ENCODE results near the gene KIAA1671. TPM values are rescaled to one million over a fixed set of nuclear protein-coding genes. Genes with fewer than 3 reads are reported as not detected.

Gene KIAA1671
- polyA plus RNA-seq, 1 donor from 2014 or later, result 3.0 TPM

DNA sequence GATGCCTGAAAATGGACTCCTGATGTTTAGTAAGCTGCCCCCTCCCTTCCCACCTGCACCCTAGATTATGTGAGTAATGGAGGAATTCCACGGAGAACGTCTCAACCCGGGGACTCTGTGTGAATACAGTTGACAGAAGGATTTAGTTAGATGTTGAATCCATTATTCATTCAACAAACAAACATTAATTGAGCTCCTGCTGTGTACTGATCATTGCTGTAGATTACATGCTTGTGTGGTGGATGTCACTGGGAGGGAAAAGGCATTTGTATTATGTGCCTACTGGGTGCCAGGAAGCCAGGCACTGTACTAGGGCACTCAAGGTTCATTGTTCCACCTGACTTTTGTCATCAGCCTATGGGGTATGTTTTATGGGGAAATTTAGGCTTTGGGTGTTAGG lies 224.3 kb downstream of the KIAA1671 start:
- H3K4me3 ChIP-seq (ENCODE audit: low read length), result no peak overlapping the region
- no peak overlapping the region for H3K9ac ChIP-seq (ENCODE audit: low read length)
- no peak for TF ChIP-seq TAF1 (IDR thresholded peaks at IDR 0.05; ENCODE audit: low read depth)
- no peaks in the 10 kb centered on the region for H3F3A ChIP-seq (ENCODE audit: insufficient read depth, low read length, poor library complexity, severe bottlenecking)
- H3K9me3 ChIP-seq (ENCODE audit: low read length), result no peaks in the 10 kb centered on the region
- H3K9me2 ChIP-seq (ENCODE audit: insufficient read depth, low read length), result no peaks in the 10 kb centered on the region
- no peak overlapping the region for H3K27ac ChIP-seq (ENCODE audit: low read length)
- no peaks in the 10 kb centered on the region for H3K79me2 ChIP-seq (replicated peaks; ENCODE audit: insufficient read depth, low read length)
- no peaks in the 10 kb centered on the region for H3K36me3 ChIP-seq (ENCODE audit: insufficient read depth, low read length)
- H4K20me1 ChIP-seq (ENCODE audit: insufficient read depth), result no peaks in the 10 kb centered on the region
- H2AFZ ChIP-seq (ENCODE audit: low read depth, low read length), result no peak overlapping the region
- H3K27me3 ChIP-seq (ENCODE audit: insufficient read depth, low read depth, low read length), result no peaks in the 10 kb centered on the region
- H3K4me2 ChIP-seq (ENCODE audit: low read length), result no peak overlapping the region

DNA sequence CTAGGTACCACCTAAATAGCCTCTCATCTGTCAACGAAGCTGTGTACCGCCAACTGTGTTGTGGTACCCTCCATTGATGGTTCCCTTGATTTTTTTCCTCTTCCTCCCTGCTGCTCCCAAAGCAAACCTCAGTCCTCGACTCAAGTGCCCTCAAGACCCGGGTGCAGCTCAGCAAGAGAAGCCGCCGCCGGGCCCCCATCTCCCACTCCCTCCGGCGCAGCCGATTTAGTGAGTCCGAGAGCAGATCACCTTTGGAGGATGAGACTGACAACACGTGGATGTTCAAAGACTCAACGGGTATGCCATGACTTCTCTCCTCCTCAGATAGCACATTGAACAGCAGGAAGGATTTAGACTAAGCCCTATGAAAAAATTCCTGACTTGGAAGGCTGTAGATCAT lies 224.7 kb downstream of the KIAA1671 start:
- Histone ChIP-seq H3F3A (ENCODE audit: insufficient read depth, low read length, poor library complexity, severe bottlenecking) (no peaks in the 10 kb centered on the region), H3K79me2 (replicated peaks; ENCODE audit: insufficient read depth, low read length) (no peaks in the 10 kb centered on the region), H3K27ac (ENCODE audit: low read length) (no peak overlapping the region), H2AFZ (ENCODE audit: low read depth, low read length) (no peak overlapping the region), H3K9me2 (ENCODE audit: insufficient read depth, low read length) (no peaks in the 10 kb centered on the region), H4K20me1 (ENCODE audit: insufficient read depth) (no peaks in the 10 kb centered on the region), H3K4me2 (ENCODE audit: low read length) (no peak overlapping the region), H3K27me3 (ENCODE audit: insufficient read depth, low read depth, low read length) (no peaks in the 10 kb centered on the region), H3K9ac (ENCODE audit: low read length) (no peak overlapping the region), H3K9me3 (ENCODE audit: low read length) (no peaks in the 10 kb centered on the region), H3K4me3 (ENCODE audit: low read length) (no peak overlapping the region), H3K36me3 (ENCODE audit: insufficient read depth, low read length) (no peaks in the 10 kb centered on the region)
- TF ChIP-seq RAD21 (conservative IDR thresholded peaks at IDR 0.05) (no peak), MXI1 (conservative IDR thresholded peaks at IDR 0.05; ENCODE audit: poor library complexity, severe bottlenecking) (no peak), SMC3 (conservative IDR thresholded peaks at IDR 0.05; ENCODE audit: poor library complexity) (no peak), POLR2AphosphoS5 (IDR thresholded peaks at IDR 0.05) (no peak), EZH2 (IDR thresholded peaks at IDR 0.05; ENCODE audit: borderline replicate concordance, insufficient read depth, low read length, poor library complexity, severe bottlenecking) (no peak), TAF1 (IDR thresholded peaks at IDR 0.05; ENCODE audit: low read depth) (no peak), EP300 (conservative IDR thresholded peaks at IDR 0.05; ENCODE audit: poor library complexity, severe bottlenecking) (no peak)
- TF ChIP-seq, protein P1, sequence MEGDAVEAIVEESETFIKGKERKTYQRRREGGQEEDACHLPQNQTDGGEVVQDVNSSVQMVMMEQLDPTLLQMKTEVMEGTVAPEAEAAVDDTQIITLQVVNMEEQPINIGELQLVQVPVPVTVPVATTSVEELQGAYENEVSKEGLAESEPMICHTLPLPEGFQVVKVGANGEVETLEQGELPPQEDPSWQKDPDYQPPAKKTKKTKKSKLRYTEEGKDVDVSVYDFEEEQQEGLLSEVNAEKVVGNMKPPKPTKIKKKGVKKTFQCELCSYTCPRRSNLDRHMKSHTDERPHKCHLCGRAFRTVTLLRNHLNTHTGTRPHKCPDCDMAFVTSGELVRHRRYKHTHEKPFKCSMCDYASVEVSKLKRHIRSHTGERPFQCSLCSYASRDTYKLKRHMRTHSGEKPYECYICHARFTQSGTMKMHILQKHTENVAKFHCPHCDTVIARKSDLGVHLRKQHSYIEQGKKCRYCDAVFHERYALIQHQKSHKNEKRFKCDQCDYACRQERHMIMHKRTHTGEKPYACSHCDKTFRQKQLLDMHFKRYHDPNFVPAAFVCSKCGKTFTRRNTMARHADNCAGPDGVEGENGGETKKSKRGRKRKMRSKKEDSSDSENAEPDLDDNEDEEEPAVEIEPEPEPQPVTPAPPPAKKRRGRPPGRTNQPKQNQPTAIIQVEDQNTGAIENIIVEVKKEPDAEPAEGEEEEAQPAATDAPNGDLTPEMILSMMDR (IDR thresholded peaks at IDR 0.05; ENCODE audit: poor library complexity, severe bottlenecking), result no peak
- TF ChIP-seq, protein P2, sequence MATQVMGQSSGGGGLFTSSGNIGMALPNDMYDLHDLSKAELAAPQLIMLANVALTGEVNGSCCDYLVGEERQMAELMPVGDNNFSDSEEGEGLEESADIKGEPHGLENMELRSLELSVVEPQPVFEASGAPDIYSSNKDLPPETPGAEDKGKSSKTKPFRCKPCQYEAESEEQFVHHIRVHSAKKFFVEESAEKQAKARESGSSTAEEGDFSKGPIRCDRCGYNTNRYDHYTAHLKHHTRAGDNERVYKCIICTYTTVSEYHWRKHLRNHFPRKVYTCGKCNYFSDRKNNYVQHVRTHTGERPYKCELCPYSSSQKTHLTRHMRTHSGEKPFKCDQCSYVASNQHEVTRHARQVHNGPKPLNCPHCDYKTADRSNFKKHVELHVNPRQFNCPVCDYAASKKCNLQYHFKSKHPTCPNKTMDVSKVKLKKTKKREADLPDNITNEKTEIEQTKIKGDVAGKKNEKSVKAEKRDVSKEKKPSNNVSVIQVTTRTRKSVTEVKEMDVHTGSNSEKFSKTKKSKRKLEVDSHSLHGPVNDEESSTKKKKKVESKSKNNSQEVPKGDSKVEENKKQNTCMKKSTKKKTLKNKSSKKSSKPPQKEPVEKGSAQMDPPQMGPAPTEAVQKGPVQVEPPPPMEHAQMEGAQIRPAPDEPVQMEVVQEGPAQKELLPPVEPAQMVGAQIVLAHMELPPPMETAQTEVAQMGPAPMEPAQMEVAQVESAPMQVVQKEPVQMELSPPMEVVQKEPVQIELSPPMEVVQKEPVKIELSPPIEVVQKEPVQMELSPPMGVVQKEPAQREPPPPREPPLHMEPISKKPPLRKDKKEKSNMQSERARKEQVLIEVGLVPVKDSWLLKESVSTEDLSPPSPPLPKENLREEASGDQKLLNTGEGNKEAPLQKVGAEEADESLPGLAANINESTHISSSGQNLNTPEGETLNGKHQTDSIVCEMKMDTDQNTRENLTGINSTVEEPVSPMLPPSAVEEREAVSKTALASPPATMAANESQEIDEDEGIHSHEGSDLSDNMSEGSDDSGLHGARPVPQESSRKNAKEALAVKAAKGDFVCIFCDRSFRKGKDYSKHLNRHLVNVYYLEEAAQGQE (IDR thresholded peaks at IDR 0.05; ENCODE audit: borderline replicate concordance), result no peak

DNA sequence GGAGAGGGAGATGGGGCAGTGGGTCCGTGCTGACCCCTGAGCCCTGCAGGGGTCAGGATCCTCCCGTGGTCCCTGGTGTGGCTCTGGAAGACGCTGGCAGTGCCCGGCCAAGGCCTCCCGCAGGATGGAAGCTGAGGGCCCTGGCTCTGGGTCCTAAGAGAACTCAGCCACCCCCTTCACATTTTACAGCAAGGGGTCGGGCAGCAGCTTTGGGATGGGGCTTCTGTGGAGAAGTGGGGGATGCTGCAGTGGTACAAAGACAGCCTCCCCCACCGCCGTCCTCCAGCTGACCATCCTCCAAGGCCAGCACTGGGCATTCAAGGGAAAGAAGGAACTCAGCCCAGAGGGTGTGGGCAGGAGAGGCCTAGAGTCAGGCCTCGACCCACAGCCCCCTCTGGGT lies 225.4 kb downstream of the KIAA1671 start:
- H2AFZ ChIP-seq (ENCODE audit: low read depth, low read length), result no peak overlapping the region
- no peaks in the 10 kb centered on the region for H3K79me2 ChIP-seq (replicated peaks; ENCODE audit: insufficient read depth, low read length)
- no peaks in the 10 kb centered on the region for H3K27me3 ChIP-seq (ENCODE audit: insufficient read depth, low read depth, low read length)
- H3K4me3 ChIP-seq (ENCODE audit: low read length), result no peak overlapping the region
- no peak for TF ChIP-seq MXI1 (conservative IDR thresholded peaks at IDR 0.05; ENCODE audit: poor library complexity, severe bottlenecking)
- no peak for TF ChIP-seq EZH2 (IDR thresholded peaks at IDR 0.05; ENCODE audit: borderline replicate concordance, insufficient read depth, low read length, poor library complexity, severe bottlenecking)
- TF ChIP-seq, protein P1 (IDR thresholded peaks at IDR 0.05; ENCODE audit: poor library complexity, severe bottlenecking), result no peak
- TF ChIP-seq POLR2AphosphoS5 (IDR thresholded peaks at IDR 0.05), result no peak
- TF ChIP-seq EP300 (conservative IDR thresholded peaks at IDR 0.05; ENCODE audit: poor library complexity, severe bottlenecking), result no peak
- no peak for TF ChIP-seq SMC3 (conservative IDR thresholded peaks at IDR 0.05; ENCODE audit: poor library complexity)
- TF ChIP-seq RAD21 (conservative IDR thresholded peaks at IDR 0.05), result no peak
- TF ChIP-seq TAF1 (IDR thresholded peaks at IDR 0.05; ENCODE audit: low read depth), result no peak
- TF ChIP-seq, protein P2 (IDR thresholded peaks at IDR 0.05; ENCODE audit: borderline replicate concordance), result no peak
- no peaks in the 10 kb centered on the region for H3K9me2 ChIP-seq (ENCODE audit: insufficient read depth, low read length)
- H3K36me3 ChIP-seq (ENCODE audit: insufficient read depth, low read length), result no peaks in the 10 kb centered on the region
- no peak overlapping the region for H3K27ac ChIP-seq (ENCODE audit: low read length)
- H3K9me3 ChIP-seq (ENCODE audit: low read length), result no peaks in the 10 kb centered on the region
- no peaks in the 10 kb centered on the region for H3F3A ChIP-seq (ENCODE audit: insufficient read depth, low read length, poor library complexity, severe bottlenecking)
- H3K4me2 ChIP-seq (ENCODE audit: low read length), result no peak overlapping the region
- H4K20me1 ChIP-seq (ENCODE audit: insufficient read depth), result no peaks in the 10 kb centered on the region
- H3K9ac ChIP-seq (ENCODE audit: low read length), result no peak overlapping the region
